ENCODE data around the gene DRC3.

Gene DRC3

GRCh38 chr17:17924857-17925250, 47.8 kb upstream of the DRC3 start (continued):
- no peak for TF ChIP-seq POU6F1 (CRISPR knock-in tag; IDR thresholded peaks at IDR 0.05; ENCODE audit: borderline replicate concordance, low read depth)
- TF ChIP-seq BACH2 (CRISPR knock-in tag; IDR thresholded peaks at IDR 0.05; ENCODE audit: borderline replicate concordance), result no peak

- no peak for TF ChIP-seq OSR1 (CRISPR knock-in tag; IDR thresholded peaks at IDR 0.05)
- TF ChIP-seq BACH2 (CRISPR knock-in tag; IDR thresholded peaks at IDR 0.05; ENCODE audit: borderline replicate concordance), result no peak
- TF ChIP-seq TCF4 (CRISPR knock-in tag; IDR thresholded peaks at IDR 0.05; ENCODE audit: borderline replicate concordance), result no peak
- TF ChIP-seq ISL1 (CRISPR knock-in tag; IDR thresholded peaks at IDR 0.05), result no peak
- no peak for TF ChIP-seq ZNF565 (CRISPR knock-in tag; conservative IDR thresholded peaks at IDR 0.05; ENCODE audit: low read depth)
- TF ChIP-seq ZC3H10 (CRISPR knock-in tag; IDR thresholded peaks at IDR 0.05), result no peak
- no peak for TF ChIP-seq ZNF70 (CRISPR knock-in tag; IDR thresholded peaks at IDR 0.05)
- TF ChIP-seq CSDC2 (CRISPR knock-in tag; IDR thresholded peaks at IDR 0.05), result no peak
- TF ChIP-seq POU6F1 (CRISPR knock-in tag; IDR thresholded peaks at IDR 0.05; ENCODE audit: borderline replicate concordance, low read depth), result no peak
- TF ChIP-seq CREB5 (CRISPR knock-in tag; IDR thresholded peaks at IDR 0.05; ENCODE audit: low read depth), result no peak
- TF ChIP-seq SNAI2 (CRISPR knock-in tag; IDR thresholded peaks at IDR 0.05), result no peak
- TF ChIP-seq RARB (CRISPR knock-in tag; IDR thresholded peaks at IDR 0.05), result no peak
- TF ChIP-seq CSRNP3 (CRISPR knock-in tag; IDR thresholded peaks at IDR 0.05), result no peak
- no peak for ATAC-seq
Measured at GRCh38 chr17:17926036-17926435, 46.6 kb upstream of the DRC3 start.

GRCh38 chr17:17926840-17927449, 45.7 kb upstream of the DRC3 start:
- TF ChIP-seq GLIS3 (CRISPR knock-in tag; IDR thresholded peaks at IDR 0.05) (no peak), ESRRG (CRISPR knock-in tag; IDR thresholded peaks at IDR 0.05) (no peak), ZNF8 (CRISPR knock-in tag; IDR thresholded peaks at IDR 0.05) (no peak), SNAI2 (CRISPR knock-in tag; IDR thresholded peaks at IDR 0.05) (no peak), ZC3H10 (CRISPR knock-in tag; IDR thresholded peaks at IDR 0.05) (no peak), PATZ1 (CRISPR knock-in tag; IDR thresholded peaks at IDR 0.05; ENCODE audit: borderline replicate concordance) (no peak), ZFP30 (CRISPR knock-in tag; IDR thresholded peaks at IDR 0.05) (no peak), TOX (CRISPR knock-in tag; IDR thresholded peaks at IDR 0.05; ENCODE audit: borderline replicate concordance) (no peak), POU6F1 (CRISPR knock-in tag; IDR thresholded peaks at IDR 0.05; ENCODE audit: borderline replicate concordance, low read depth) (no peak), ISL1 (CRISPR knock-in tag; IDR thresholded peaks at IDR 0.05) (no peak), CREB5 (CRISPR knock-in tag; IDR thresholded peaks at IDR 0.05; ENCODE audit: low read depth) (no peak), CSRNP3 (CRISPR knock-in tag; IDR thresholded peaks at IDR 0.05) (no peak), BACH2 (CRISPR knock-in tag; IDR thresholded peaks at IDR 0.05; ENCODE audit: borderline replicate concordance) (no peak)
- ATAC-seq, result no peak

All from SK-N-SH treated with all-trans-retinoic acid at 6 μM for 48 hours (cell line).